Measurements from ENCODE around the gene POLR1G. TPM values are rescaled to one million over a fixed set of nuclear protein-coding genes. Genes with fewer than 3 reads are reported as not detected.

The POLR1G gene
- total RNA-seq, 1 experiment from 2014 or later: 30.5 TPM

- Histone ChIP-seq H3K79me2 (ENCODE audit: insufficient read depth, low read length) (peaks cover 19% of the 10 kb centered on the region; the same call in 1 of the 2 replicates), H3K4me1 (ENCODE audit: control insufficient read depth in 1 of 2, insufficient read depth in 2 of 2, low read length in 2 of 2) (peaks cover 4 to 25% of the 10 kb centered on the region in 2 experiments; a peak in 3 of 4 replicates), H3K4me3 (replicated peaks in 1 of 2; ENCODE audit: low read depth in 1 of 2, low read length in 2 of 2) (no peak overlapping the region), H3K9me2 (ENCODE audit: insufficient read depth) (no peaks in the 10 kb centered on the region), H3K4me2 (ENCODE audit: low read length) (no peak overlapping the region), H3K9ac (ENCODE audit: low read length) (no peak overlapping the region), H3K36me3 (ENCODE audit: control insufficient read depth in 1 of 2, insufficient read depth in 2 of 2, low read length in 2 of 2) (peaks cover 21 to 39% of the 10 kb centered on the region in 2 experiments; a peak in 3 of 4 replicates), H3K27ac (ENCODE audit: low read depth, low read length) (peak overlapping the region; percentile 26; the same call in 1 of the 2 replicates), H2AFZ (ENCODE audit: low read depth, low read length, poor library complexity, severe bottlenecking) (no peak overlapping the region), H3K27me3 (ENCODE audit: insufficient read depth, low read length) (no peaks in the 10 kb centered on the region), H4K20me1 (ENCODE audit: insufficient read depth) (no peaks in the 10 kb centered on the region), H3K9me3 (ENCODE audit: control insufficient read depth in 1 of 2, insufficient read depth in 1 of 2, low read depth in 1 of 2, low read length in 2 of 2) (no peaks in the 10 kb centered on the region)
- no peak for DNase-seq (ENCODE audit: low read depth, low spot score)
- intact Hi-C loops (cut with micrococcal nuclease): no loop called here
- TF ChIP-seq JUND (IDR thresholded peaks at IDR 0.05) (no peak), POLR2AphosphoS5 (IDR thresholded peaks at IDR 0.05; ENCODE audit: low read depth, low read length) (no peak), FOSL1 (IDR thresholded peaks at IDR 0.05; ENCODE audit: low read depth) (no peak), TCF7L2 (IDR thresholded peaks at IDR 0.05; ENCODE audit: borderline replicate concordance, extremely low read depth, insufficient read depth, insufficient read length) (no peak), REST (IDR thresholded peaks at IDR 0.05; ENCODE audit: low read depth) (no peak), ZBTB33 (IDR thresholded peaks at IDR 0.05; ENCODE audit: extremely low read depth, insufficient replicate concordance, low read length) (no peak), ZFX (IDR thresholded peaks at IDR 0.05) (no peak), YY1 (IDR thresholded peaks at IDR 0.05; ENCODE audit: extremely low read depth, insufficient replicate concordance, low read depth, low read length) (no peak), POLR2A (IDR thresholded peaks at IDR 0.05; ENCODE audit: borderline replicate concordance, extremely low read depth, insufficient read depth, insufficient read length) (no peak), ELF1 (IDR thresholded peaks at IDR 0.05; ENCODE audit: borderline replicate concordance, low read depth) (no peak), CEBPB (IDR thresholded peaks at IDR 0.05; ENCODE audit: low read depth) (no peak), ATF3 (IDR thresholded peaks at IDR 0.05) (no peak), SP1 (IDR thresholded peaks at IDR 0.05; ENCODE audit: low read depth) (no peak), CBX3 (IDR thresholded peaks at IDR 0.05; ENCODE audit: low read depth) (no peak), CTCF (IDR thresholded peaks at IDR 0.05 in 2 of 3, conservative IDR thresholded peaks at IDR 0.05 in 1 of 3; ENCODE audit: borderline replicate concordance in 1 of 3, insufficient read depth in 1 of 3, low read depth in 2 of 3, low read length in 2 of 3) (no peak), ZNF274 (IDR thresholded peaks at IDR 0.05; ENCODE audit: low read depth, low read length) (no peak), EZH2 (IDR thresholded peaks at IDR 0.05) (no peak)
- no TSS peak for BruUV-seq (replicated peaks)
- ChIA-PET RAD21 (ENCODE audit: low non-redundant PET in 1 of 2, low total read pairs in 2 of 2, uncharacterized antibody in 2 of 2, unreplicated experiment in 2 of 2) (no interaction called here), POLR2A (no interaction called here), CTCF (interaction anchor here (1.3 kb wide), 1 partner anchor 26 kb away, joined by 3 read pairs; no protein-coding TSS in a partner anchor)
- ATAC-seq: no peak
These were observed 7.1 kb downstream of the POLR1G start for GRCh38 chr19:45413497-45413896.

Data from HCT116 (cell line).